GM18511 (cell line): Measurements from ENCODE around the gene MITF.

ENCODE experiments used
- ATAC-seq: cut with Tn5 transposase; IDR thresholded peaks from one replicate; pipeline ENCODE4 v1.9.1; 2021; ENCODE audit warnings: mild to moderate bottlenecking, moderate library complexity; ENCODE audit not compliant: unreplicated experiment

MITF gene

DNA sequence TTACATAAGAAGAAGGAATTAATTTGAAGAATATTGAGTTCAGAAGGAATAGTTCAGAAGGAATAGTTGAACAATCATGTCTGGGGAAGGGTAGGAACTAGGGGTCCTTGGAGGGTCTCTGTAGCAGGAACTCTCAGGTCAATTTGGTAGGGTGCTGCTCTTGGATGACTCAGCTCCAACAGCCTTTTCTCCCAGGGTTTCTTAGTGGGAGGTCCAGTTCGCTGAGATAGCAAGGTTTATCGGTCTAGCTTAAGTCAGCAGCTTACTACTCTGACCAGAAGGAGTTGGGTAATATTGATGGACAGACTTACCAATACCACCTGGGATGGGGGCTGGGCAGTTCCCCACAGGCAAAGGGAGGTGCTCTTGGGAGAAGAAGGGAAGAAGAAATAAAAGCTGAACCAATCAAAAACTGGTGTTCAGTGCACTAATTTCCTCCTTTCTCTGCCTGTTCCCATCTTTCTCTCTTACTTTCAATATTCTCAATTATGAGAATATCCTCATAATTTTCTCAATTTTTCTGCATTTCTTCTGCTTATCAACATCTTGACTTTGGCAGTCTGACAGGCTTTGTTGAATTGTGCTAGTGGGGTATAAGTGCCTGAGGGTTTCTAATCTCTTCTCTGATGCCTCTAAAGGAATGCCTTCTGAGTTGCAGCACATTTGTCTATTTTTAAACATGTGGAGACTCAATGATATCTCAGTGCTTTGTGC, 14.4 kb upstream of the MITF start:
- ATAC-seq = no peak

DNA sequence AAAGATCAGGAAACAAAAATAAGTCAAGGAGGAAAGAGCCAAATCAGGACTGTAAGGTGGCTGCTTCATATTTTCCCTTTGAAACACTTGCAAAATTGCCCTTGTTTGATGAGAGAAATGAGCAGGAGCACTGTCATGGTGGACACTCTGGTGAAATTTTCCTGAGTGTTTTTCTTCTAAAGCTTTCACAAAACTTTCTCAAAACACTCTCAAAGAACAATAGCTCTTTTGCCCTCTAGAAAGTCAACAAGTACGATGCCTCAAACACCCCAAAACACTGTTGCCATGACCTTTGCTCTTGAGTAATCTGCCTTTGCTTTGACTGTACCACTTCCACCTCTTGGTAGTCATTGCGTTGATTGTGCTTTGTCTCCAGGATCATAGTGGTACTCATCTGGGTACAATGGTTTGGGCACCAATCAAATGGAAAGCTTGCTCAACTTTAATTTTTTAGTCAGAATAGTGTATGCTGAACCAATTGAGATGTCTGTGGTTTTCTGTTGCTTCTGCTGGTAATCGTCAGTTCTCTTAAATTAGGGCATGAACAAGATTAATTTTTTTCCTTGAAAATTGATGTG, 13.2 kb upstream of the MITF start:
- ATAC-seq = no peak

DNA sequence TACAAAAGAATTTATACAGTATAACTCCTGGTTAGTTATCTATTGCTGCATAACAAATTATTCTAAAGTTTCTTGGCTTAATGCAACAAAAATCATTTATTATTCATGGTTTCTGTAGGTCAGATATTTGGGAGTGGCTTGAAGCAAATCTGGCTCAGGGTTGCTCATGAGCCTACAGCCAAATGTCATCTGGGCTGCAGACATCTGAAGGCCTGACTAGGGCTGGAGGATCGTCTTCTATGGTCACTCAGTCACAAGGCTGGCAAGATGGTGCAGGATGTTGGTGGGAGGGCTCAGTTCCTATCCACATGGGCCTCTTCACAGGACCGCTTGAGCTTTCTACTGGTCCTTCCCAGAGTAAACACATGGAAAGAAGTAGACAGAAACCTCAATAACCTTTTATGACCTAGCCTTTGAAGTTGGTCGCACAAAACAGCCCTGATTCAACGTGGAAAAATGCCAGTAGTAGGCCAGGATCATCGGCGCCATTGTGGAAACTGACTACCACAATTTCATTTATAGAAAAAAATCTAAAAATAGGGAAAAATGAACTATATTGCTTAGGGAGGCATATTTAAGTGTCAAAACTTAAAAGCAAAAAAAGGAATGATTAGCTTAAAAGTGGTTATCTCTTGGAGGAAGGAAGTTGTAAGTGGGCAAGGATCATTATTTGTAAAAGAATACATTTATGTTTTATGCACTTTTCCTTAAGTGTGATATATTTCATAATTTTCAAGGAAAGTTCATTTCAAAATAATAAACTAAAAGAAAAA, 9.9 kb upstream of the MITF start:
- ATAC-seq = no peak

DNA sequence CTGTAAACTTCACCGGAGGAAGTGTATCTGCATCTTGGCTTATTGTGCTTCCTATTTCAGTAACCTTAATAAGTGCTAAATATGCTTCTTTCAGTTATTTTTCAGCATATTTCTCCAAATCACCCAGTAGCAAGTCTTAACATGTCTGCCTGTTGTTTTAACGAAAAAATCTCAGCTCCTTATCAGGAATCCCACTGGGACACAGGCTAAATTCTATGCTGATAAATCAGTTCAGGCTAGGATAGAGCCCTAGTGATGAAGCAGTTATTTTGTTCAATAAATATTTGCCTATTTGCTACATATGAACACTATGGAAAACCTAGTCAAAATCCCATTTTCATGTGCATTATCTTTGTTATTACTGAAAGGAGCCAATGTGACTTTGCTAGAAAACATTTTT, 8.2 kb upstream of the MITF start:
- ATAC-seq = no peak

DNA sequence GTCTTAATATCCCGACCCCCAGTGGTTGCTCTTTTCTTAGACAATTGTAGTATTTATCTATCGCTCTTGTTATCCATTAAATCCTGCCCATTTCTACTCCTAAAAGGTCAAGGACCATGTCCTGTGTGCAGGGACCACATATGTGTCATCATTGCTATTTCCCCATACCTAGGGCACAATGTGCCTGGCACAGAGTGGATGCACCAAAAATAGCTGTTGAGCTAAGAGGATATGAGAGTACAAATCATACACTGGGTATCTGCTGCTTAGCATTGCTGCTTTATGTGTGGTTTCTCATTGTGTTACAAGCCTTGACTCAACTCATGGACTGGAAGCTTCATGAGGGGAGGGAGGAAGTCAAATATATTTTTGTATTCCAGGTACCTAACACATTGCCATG, 3.4 kb upstream of the MITF start:
- ATAC-seq = no peak

DNA sequence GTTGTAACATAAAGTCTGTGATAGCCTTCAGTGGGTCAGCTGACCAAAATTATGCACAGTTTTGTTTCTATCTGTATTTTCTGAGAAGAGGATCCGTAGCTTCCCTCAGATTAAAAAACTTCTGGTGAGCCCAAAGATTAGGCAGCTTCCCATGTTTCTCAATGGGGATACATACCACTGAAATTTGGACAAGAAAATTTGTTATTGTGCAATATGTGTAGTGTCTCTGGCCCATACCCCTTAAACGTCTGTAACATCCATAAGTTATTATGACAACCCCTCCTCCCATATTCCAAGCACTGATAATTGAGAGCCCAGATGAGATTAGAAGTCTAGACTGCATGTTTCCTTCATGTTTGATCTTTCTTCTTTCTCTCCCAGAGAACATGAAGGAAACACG, 1.9 kb upstream of the MITF start:
- no peak for ATAC-seq

DNA sequence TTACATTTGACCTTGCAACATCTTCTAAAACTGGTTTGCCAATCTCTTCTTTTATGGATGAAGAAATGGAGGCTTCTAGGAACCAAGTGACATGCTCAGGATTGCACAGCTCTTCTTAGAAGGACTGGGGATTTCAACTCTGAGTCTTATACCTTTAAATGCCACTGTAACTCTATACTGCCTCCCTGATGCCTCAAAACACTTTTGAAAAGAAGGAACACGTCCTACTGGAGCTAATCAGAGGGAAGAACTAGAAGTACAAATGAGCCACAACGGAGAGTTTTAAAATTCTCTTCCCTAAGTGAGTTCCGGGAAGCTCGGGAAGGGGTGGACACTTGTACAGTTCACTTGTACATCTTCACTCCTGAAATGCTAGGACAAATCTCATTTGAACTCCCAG, 949 bp upstream of the MITF start:
- no peak for ATAC-seq

DNA sequence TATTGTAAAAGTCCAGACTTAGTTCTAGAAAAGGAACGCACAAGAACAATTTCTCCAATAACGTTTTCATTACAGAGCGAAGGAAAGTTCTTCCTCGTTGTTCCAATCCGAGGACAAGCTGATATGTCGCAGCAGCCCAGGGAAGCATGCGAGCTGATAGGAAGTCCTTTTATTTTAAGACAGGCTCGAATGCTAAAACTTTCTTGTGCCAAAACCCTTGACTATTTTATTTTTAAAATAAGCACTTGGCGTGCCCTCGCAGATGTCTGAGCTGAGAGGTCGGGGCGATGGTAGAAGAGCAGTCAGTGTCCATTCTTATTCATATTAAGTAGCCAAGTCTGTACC, 433 bp upstream of the MITF start:
- no peak for ATAC-seq

DNA sequence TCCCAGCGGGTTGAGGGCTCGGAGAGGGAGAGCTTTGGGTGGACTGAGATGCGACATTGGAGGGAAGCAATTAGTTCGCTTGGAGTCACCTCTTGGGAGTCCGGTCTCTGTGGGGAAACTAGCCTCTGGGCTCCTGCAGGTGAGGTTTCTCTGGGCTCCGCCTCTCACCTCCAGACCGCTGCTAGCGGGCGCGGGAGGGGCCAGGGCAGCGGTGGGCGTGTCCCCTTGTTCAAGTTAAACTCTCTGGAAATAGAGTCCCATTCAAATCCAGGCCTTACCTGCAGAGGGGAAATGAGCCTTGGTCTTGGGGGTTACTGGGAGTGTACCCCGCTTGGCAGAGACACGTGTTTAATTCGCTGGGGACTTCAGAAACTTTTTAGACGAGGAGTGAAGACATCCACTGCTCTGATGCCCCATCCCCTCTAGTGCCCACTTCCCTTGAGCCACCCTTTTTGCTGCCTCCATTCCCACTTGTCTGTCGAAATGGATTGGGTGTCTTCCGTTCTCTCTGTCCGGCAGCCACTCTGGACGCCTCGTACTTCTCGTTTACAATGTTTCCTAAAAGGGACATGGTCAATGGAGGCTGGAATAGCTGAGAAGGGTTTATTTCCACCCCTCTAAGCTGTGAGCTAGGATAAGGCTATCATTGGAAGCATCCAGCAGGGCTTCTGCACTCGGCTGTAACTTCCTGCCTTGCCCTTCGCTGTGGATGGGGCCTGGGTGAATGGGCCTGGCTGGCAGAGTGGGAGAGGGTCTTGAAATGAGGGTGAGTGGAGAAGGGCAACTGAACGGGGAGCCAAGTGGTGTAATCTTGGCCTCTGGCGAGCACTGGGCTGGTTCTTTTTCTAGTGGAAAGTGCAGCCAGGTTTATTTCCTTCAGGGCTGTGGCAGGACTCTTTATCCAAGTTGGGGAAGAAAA, 1.1 kb downstream of the MITF start:
- no peak for ATAC-seq

DNA sequence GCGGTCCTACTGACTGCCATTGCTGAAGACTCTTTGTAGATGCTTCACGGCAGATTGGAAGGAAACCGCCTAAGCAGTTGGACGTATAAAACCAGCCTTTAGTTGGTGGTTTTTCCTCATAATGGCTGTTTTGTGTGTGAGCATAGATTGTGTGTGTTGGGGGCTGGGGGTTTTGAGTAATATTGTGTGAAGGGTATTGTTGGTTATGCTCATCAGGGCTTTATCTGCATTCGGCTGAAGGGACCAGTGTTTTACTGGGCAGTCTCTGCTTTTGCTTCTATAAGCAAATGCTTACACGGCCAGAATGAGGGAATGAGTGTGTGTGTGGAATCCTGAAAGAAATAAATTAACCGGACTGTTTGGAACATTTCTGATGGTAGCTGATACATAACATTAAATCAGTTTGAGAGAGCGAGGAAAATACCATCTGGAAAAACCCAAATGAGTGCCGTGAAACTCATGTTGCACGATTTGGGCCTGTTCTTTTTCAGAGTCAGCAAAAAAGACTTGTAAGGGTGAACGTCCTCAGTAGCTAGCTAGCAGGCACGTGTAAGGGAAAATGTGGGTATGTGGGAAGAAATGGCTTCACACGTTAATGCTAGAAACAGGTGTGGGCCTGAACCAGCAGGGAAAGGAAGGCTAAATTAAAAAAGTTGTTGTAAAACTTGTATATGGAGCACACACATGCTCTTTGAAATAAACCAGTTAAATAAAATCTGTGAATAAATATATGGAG, 1.9 kb downstream of the MITF start:
- ATAC-seq = no peak

DNA sequence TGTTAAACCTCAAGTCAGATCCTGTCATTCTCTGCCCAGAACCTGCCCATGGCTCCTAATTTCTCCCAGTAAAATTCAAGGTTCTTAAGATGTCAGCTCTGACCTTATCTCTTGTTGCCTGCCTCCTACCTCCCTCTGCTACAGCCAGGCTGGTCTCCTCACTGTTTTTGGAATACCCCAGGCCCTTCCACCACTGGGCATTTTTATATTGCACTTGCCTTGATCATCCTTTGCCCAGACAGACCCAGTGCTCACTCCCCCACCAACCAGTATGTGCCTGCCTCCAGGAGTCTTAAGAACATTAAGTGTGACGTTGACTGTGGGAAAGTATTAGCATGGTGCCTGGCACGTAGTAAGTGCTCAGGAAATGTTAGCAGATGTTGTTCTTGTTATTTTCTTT, 3.1 kb downstream of the MITF start:
- no peak for ATAC-seq

DNA sequence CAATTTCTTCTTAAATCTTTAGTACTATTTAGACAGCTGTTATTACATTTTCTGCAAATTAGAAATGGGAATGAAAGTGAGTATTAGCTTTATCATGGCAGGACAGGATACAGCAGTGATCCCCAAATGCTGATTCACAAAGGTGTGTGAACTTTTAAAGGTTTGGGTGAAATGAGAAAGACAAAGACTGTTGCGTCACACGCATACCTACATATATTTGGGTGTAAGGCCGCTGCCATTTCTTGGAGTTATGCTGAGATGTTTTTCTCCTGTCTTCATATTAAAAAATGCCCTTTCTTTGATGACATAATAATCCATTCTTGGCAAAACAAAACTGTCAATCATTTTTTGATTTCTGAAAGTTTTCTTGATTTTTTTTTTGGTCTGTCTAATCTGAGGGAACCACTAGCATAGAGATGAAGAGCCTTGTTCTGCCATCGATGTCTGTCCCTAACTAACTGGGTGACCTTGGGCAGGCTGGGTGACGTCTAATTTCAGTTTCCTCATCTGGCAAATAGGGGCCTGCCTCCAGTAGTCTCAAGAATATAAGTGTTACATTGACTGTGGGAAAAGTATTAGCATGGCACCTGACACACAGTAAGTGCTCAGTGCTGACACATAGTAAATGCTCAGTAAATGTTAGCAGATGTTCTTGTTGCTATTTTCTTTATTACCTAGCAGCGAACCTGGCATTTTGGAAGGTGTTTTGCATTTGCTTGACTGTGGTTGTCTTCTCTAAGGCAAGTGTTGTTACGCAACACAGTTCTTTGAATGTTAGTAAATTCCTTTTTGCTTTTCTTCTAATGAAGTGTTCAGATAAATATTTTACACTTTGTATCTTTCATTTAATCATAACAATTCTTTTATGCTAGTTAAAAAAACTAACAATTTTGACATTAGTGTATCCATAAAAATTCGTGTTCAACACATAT, 5.0 kb downstream of the MITF start:
- ATAC-seq = no peak

DNA sequence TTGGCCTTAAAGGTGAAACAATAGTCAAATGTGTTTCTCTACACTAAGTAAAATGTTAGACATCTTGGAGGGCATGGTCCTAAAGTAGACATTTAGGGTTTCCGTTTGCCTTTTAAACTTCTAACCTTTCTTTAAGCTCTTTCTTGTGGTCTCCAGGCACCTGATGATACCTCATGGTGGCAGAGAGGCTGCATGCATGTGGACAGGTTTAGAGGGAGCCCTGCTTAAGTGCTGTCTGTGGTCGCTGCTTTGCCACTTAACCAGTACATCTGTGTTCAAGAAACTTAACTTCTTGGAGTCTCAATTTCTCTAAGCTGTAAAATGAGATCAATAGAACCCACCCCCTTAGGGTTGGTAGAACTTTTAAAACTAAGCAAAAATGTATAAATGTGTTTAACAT, 6.2 kb downstream of the MITF start:
- ATAC-seq = no peak

DNA sequence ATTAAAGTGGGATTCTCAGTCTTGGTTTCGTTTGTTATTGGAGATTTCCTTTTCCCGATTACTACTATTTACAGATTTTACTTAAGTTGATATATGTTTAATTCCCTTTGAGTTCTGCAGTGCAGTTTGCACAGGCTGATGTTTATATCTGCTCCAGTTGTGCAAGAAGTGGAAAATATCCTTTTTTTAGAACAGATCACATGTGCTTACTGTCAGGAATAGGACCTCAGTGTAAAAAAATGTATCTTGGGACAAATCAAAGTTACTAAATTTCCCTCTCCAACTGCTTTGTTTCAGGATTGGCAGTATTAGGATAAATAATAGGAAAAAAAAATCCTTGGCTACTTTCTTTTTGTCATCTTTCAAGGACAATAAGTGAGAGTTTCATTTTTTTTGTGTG, 6.9 kb downstream of the MITF start:
- ATAC-seq = no peak

DNA sequence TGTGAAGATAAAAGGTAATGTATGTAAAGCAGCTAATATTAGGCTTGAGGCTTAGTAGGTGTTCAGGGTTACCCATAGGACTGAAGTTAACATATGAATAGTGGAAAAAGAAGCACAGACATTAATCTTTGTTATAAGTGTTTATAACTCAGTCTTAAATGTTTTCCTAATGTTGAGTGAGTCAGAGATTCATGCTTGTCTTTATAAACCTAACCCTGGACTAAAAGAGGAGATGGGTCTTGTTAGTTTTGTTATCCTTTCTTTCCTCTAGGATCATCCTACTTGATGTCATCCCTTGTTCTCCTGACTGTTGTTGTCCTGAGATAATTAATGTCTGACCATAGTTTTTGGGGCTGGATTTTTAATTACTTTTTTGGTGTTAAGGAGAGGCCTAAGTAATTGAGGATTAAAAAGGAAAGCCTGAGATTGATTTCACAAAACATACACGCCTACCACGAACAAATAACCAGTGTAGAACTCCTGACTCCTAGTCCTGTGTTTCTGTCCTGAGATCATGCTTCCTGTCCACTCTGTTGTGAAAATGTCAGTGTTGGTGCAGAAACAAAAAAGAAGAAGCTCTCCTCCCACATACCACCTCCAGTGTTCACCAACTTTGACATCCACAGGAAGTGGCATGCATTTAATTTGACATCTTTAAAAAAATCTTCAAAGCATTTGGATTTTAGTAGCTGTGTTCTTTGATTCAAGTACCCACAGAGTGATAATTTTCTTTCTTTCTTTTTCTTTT, 8.4 kb downstream of the MITF start:
- ATAC-seq = no peak

DNA sequence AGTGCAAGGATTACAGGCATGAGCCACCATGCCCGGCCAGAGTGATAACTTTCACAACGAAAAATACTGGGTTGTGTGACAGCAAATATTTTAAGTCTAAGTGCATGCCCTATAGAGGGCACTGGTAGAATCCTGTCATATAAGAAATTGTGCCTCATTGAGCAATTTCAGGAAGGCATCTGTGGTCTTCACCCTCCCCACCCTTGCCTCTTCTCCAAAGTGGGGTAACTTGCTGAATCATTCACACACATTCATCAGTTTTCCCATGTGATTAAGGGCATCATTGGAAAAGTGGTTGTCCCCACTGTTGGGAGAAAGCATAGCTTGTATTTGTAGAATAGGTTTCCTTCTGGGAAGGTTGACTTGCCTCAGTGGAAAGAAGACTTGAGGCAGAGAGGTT, 9.2 kb downstream of the MITF start:
- ATAC-seq = no peak

DNA sequence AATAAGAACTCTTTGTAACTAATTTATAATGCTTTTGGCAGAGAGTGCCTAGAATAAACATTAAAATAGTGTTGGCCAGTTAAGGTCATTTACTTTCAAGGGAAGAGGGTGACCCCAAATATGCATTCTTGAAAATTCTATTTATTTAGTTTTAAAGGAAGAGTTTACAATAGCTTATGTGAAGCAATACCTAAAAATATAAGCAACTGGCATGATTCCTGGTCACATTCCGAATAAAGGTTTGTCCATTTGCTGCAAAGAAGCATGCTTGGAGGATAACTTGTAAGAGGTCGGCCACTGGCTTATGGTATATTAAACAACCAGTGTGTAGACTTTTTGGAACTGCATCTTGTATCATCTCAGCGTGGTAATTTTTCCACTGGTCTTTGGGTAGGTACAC, 10.2 kb downstream of the MITF start:
- no peak for ATAC-seq

DNA sequence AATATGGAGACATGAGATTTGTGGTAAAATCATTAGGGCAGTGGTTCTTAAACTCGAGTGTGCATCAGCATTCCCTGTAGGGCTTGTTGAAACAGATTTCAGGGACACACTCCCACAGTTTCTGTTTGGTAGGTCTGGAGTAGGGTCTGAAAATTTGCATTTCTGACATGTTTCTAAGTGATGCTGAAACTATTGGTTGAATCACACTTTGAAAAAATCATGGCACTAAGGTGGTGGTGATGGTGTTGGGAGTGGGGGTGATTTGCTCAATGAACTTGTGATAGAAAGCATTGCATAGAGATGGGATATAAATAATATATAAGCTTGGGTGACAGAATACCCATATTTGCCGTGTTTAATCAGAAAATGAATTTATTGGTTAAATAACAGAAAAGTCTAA, 11.3 kb downstream of the MITF start:
- ATAC-seq = no peak

DNA sequence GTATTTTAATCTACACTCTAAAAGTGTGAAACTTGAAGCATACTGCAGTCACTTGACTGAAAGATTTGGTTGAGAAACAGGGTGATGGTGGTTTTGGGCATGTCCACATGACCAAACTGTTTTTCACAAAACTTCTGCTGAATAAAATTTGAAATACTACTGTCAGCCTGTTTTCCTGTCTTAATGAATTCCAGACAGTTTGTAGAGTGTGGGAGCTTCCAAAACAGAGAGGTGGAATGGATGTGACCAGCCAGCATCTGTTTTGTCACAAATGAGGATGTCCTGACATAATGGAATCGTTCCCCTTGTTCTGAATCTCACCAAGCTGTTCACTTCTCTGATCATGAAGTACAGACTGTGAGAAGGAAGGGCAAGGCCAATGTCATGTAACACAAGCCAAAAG, 11.8 kb downstream of the MITF start:
- no peak for ATAC-seq
